GM10847 (cell line): ENCODE data around the gene TTLL7.

Experiments
- POLR2A ChIP-seq: IDR thresholded peaks from 2 replicates; pipeline ENCODE4 v1.6.1; 2011; ENCODE audit not compliant: insufficient read length; ENCODE audit errors: extremely low read depth

TTLL7 gene, protein sequence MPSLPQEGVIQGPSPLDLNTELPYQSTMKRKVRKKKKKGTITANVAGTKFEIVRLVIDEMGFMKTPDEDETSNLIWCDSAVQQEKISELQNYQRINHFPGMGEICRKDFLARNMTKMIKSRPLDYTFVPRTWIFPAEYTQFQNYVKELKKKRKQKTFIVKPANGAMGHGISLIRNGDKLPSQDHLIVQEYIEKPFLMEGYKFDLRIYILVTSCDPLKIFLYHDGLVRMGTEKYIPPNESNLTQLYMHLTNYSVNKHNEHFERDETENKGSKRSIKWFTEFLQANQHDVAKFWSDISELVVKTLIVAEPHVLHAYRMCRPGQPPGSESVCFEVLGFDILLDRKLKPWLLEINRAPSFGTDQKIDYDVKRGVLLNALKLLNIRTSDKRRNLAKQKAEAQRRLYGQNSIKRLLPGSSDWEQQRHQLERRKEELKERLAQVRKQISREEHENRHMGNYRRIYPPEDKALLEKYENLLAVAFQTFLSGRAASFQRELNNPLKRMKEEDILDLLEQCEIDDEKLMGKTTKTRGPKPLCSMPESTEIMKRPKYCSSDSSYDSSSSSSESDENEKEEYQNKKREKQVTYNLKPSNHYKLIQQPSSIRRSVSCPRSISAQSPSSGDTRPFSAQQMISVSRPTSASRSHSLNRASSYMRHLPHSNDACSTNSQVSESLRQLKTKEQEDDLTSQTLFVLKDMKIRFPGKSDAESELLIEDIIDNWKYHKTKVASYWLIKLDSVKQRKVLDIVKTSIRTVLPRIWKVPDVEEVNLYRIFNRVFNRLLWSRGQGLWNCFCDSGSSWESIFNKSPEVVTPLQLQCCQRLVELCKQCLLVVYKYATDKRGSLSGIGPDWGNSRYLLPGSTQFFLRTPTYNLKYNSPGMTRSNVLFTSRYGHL

GRCh38 chr1:83998498-83999315, at the start of gene TTLL7:
TSS of gene TTLL7 (minus strand) at chr1:83999132. CDS start at chr1:83952211, 46,921 bp downstream.
- no peak for TF ChIP-seq POLR2A

DNA sequence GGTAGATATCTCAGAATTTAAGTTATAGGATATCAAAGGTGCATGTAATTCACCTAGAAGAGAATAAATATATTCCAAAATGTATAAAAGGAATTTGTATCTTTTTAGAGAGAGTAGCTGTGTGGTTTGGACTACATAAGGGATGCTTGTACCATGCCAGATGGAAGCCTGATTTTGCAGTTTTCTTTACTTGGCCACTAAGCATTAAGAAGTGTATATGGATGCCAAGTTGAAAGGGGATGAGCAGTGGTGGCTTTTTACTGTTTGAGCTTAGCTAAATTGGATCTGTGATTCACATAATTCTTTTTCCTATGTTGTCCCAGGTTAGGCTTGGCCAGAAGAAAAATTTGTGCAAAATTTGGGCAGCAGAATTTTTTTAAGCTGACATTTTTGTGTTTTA, 43.5 kb upstream of the TTLL7 start:
- no peak for TF ChIP-seq POLR2A

DNA sequence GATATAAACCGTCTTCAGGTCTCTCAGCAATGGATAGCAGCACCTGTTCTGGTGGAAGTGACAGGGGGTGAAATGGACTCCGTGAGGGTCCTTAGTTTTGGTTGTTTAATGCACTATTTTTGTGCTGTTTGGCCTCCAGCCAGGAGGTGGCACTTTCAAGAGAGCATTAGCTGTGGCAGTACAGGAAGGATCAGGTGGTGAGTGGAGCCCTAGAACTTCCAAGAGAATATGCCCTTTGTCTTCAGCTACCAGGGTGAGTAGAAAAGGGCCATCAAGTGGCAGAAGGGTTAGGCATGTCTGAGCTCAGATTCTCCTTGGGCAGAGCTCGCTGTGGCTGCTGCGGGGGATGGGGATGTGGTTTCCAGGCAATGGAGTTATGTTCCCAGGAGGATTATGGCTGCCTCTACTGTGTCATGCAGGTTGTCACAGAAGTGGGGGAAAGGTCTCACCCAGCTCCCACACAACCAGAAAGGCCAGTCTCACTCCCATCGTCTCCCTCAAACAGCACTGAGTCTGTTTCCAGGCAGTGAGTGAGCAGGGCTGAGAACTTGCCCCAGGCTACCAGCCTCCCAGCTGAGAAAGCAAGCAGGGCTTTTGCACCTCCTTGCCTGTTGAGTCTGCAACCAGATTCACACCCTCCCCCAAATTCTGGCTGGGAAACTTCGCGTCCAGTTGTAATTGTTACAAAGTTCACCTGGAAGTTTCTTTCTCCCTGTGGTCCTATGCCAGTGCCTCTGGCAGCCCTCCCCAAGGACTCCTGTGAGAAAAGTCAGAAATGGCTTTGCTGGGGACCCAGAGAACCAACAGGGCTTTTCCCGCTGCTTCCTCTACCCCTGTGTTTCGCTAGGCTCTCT, 39.1 kb upstream of the TTLL7 start:
- no peak for TF ChIP-seq POLR2A

DNA sequence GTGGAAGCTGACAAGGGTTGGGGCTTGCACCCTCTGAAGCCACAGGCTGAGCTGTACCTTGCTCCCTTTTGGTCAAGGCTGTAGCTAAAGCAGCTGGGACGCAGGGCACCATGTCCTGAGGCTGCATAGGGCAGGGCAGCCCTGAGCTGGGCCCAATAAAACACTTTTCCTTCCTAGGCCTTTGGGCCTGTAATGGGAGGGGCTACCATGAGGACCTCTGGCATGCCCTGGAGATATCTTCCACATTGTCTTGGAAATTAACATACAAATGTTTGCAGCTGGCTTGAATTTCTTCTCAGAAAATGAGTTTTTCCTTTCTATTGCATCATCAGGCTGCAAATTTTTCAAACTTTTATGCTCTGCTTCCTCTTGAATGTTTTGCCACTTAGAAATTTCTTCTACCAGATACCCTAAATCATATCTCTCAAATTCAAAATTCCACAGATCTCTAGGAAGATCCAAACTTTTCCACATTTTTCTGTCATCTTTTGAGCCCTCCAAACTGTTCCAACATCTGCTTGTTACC, 32.9 kb upstream of the TTLL7 start:
- TF ChIP-seq POLR2A = no peak

DNA sequence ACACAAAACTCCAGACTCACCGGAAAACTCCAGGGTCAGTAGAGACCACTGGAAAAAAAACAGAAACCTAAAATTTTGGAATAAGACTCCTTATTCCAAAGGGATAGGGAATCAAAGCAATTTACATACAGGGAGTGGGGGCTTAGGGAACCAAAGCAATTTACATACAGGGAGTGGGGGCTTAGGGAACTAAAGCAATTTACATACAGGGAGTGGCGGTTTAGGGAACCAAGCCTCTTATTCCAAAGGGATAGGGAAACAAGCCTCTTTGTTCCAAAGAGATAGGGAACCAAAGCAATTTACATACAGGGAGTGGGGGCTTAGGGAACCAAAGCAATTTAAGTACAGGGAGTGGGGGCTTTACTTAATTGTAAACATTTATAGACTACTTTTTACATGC, 28.4 kb upstream of the TTLL7 start:
- no peak for TF ChIP-seq POLR2A

DNA sequence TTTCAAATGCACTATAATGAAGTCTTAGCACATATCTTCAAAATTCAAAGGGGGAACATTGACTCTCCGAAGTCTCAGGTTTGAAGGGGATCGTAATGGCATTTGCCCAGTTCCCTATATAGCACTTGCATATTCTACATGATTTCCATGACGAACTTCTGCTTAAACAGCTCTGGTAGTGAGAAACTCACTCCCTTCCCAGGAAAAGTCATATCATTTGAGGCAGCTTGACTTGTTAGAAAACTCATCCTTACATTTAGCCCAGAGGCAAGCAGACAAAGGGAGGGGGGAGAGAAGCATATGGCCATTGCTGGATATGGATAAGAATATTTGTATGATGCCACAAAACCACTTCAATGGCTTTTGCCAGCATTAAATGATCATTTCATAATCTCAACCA, 27.0 kb upstream of the TTLL7 start:
- TF ChIP-seq POLR2A = no peak

- TF ChIP-seq POLR2A = no peak
Measured at GRCh38 chr1:84021822-84022221, 22.9 kb upstream of the TTLL7 start.

GRCh38 chr1:84020151-84020550, 21.2 kb upstream of the TTLL7 start:
- TF ChIP-seq POLR2A = no peak

DNA sequence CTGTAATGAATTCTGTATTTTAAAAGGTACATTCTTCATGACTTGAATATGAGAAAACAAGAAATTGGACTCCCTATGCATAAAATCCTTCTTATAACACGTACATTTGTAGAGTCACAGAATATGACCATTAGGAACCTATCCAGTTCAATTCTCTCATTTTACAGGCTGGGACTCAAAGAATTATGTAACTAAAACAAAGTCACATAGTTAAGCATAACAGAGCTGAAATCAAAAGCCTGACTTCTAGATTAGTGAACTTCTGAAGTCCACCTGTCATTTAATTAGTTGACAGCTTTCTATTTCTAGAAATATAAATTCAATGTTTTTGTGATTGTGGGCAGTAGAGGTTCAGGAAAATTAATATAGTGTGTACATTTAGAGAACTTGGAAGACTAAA, 20.3 kb upstream of the TTLL7 start:
- TF ChIP-seq POLR2A = no peak

DNA sequence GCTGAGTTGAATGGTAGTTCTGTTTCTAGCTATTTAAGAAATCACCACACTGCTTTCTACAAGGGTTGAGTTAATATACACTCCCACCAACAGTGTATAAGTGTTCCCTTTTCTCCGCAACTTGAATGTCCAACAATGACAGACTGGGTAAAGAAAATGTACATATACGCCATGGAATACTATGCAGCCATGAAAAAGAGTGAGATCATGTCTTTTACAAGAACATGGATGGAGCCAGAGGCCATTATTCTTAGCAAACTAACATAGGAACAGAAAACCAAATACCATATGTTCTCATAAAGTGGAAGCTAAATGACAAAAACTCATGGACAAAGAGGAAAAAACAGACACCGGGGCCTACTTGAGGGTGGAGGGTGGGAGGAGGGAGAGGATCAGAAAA, 14.8 kb upstream of the TTLL7 start:
- no peak for TF ChIP-seq POLR2A

- TF ChIP-seq POLR2A = no peak
Measured at GRCh38 chr1:84012018-84012417, 13.1 kb upstream of the TTLL7 start.

DNA sequence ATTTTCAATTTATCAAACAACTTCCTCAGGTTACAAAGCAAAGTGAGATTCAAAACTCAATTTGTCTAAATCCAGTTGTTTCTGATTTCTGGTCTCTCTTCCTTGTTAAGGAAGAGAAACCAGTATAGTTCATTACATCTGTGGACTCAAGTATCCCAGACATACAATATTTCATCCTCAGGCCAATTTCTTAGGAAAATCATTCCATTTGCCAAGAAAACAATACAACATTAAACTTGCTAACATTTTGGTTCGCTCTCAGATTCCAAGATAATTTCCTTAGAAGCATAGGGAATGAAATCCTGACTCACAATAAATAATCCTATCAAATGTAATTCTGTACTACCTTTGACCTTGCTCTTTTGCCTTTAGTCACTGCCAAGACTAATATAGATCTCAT, 11.2 kb upstream of the TTLL7 start:
- TF ChIP-seq POLR2A = no peak

- no peak for TF ChIP-seq POLR2A
Measured at GRCh38 chr1:84008631-84009030, 9.7 kb upstream of the TTLL7 start.

DNA sequence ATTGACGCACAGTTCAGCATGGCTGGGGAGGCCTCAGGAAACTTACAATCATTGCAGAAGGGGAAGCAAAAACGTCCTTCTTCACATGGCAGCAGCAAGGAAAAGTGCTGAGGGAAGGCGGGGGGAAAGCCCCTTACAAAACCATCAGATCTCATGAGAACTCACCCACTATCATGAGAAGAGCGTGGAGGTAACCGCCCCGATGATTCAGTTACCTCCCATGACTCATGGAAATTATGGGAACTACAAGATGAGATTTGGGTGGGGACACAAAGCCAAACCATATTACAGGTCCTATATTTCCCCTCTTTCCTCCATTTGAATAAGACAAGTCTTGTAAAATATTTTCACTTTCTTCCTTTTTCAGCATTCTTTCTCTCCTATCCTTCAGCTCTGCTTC, 7.7 kb upstream of the TTLL7 start:
- TF ChIP-seq POLR2A = no peak
